Cardiac muscle cell (in vitro differentiated cells and primary cell): Measurements from ENCODE around the gene SAMD14. TPM values are rescaled to one million over a fixed set of nuclear protein-coding genes. Genes with fewer than 3 reads are reported as not detected.

Source experiments
- DNase-seq, 2 donors: peaks; one replicate each; pipeline versions ENCODE4 v3.0.0 to v3.0.0-alpha.2; 2010 to 2017; ENCODE audit warnings: low read depth in 1 of 2, low spot score in 1 of 2
- H3K27ac ChIP-seq: fragments of 200-600 bp; sonication (generic); 2 replicates; pipeline ENCODE4 v1.5.1; 2016
- H3K27me3 ChIP-seq: fragments of 200-600 bp; sonication (generic); 2 replicates; pipeline ENCODE4 v1.6.0; 2016; ENCODE audit warnings: control low read depth
- H3K36me3 ChIP-seq: fragments of 200-600 bp; sonication (generic); 2 replicates; pipeline ENCODE4 v1.5.1; 2016; ENCODE audit warnings: control low read depth
- H3K4me1 ChIP-seq: fragments of 200-600 bp; sonication (generic); 2 replicates; pipeline ENCODE4 v1.8.1; 2017; ENCODE audit warnings: low read depth, mild to moderate bottlenecking, mixed run types
- H3K4me3 ChIP-seq: fragments of 200-600 bp; sonication (generic); 2 replicates; pipeline ENCODE4 v1.5.1; 2016; ENCODE audit warnings: mild to moderate bottlenecking
- H3K9me3 ChIP-seq: fragments of 200-600 bp; sonication (generic); 2 replicates; pipeline ENCODE4 v1.5.1; 2017; ENCODE audit warnings: low read depth, mild to moderate bottlenecking, control low read depth
- CTCF ChIP-seq: IDR thresholded peaks from 2 replicates; pipeline ENCODE4 v1.5.1; 2012; ENCODE audit warnings: low read depth, mild to moderate bottlenecking, low read length
- polyA plus RNA-seq: library from polyadenylated mRNA; unstranded; fragments of >200 nt; fragmentation: Nextera tagmentation; extraction: Ambion mirVana; gene quantifications from 2 replicates; pipeline ENCODE4 v1.2.1, GENCODE V29; 2016
- total RNA-seq: library from RNA; depleted of rRNA; stranded (reverse); fragments of >200 nt; gene quantifications from 2 replicates; pipeline ENCODE4 v1.2.3, GENCODE V29; 2016

Gene SAMD14
- total and polyA plus RNA-seq, 2 experiments from 2014 or later: 2.5 to 2.8 TPM

- DNase-seq: no peak
- H3K27ac ChIP-seq: no peak overlapping the region
- H3K27me3 ChIP-seq: no peaks in the 10 kb centered on the region
- no peaks in the 10 kb centered on the region for H3K9me3 ChIP-seq
- no peak overlapping the region for H3K4me3 ChIP-seq
- no peaks in the 10 kb centered on the region for H3K36me3 ChIP-seq
- H3K4me1 ChIP-seq: peaks cover 3% of the 10 kb centered on the region
- TF ChIP-seq CTCF: no peak
These were observed 38.7 kb downstream of the SAMD14 start for GRCh38 chr17:50090971-50091917.

- H3K27me3 ChIP-seq: no peaks in the 10 kb centered on the region
- H3K36me3 ChIP-seq: no peaks in the 10 kb centered on the region
- no peak overlapping the region for H3K4me3 ChIP-seq
- TF ChIP-seq CTCF: no peak
- H3K4me1 ChIP-seq: peaks cover 3% of the 10 kb centered on the region
- H3K9me3 ChIP-seq: no peaks in the 10 kb centered on the region
- no peak for DNase-seq
- no peak overlapping the region for H3K27ac ChIP-seq
These were observed 39.9 kb downstream of the SAMD14 start for GRCh38 chr17:50090071-50090470.

DNA sequence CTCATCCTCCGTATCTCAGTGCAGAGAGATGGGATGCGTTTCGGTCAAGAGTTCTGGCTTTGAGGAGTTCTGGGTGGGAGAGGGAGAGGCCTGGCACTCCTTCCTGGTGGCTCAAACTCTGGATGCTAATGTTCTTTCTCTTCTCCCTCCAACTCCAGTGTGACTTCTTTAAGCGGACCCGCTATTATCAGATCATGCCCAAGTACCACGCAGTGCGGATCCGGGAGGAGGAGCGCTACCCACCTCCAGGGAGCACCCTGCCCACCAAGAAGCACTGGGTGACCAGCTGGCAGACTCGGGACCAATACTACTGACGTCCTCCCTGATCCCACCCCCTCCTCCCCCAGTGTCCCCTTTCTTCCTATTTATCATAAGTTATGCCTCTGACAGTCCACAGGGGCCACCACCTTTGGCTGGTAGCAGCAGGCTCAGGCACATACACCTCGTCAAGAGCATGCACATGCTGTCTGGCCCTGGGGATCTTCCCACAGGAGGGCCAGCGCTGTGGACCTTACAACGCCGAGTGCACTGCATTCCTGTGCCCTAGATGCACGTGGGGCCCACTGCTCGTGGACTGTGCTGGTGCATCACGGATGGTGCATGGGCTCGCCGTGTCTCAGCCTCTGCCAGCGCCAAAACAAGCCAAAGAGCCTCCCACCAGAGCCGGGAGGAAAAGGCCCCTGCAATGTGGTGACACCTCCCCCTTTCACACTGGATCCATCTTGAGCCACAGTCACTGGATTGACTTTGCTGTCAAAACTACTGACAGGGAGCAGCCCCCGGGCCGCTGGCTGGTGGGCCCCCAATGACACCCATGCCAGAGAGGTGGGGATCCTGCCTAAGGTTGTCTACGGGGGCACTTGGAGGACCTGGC lies 40.8 kb downstream of the SAMD14 start:
- H3K27ac ChIP-seq: no peak overlapping the region
- no peak overlapping the region for H3K4me3 ChIP-seq
- H3K9me3 ChIP-seq: no peaks in the 10 kb centered on the region
- DNase-seq: no peak
- no peaks in the 10 kb centered on the region for H3K27me3 ChIP-seq
- no peaks in the 10 kb centered on the region for H3K4me1 ChIP-seq
- no peak for TF ChIP-seq CTCF
- no peaks in the 10 kb centered on the region for H3K36me3 ChIP-seq

DNA sequence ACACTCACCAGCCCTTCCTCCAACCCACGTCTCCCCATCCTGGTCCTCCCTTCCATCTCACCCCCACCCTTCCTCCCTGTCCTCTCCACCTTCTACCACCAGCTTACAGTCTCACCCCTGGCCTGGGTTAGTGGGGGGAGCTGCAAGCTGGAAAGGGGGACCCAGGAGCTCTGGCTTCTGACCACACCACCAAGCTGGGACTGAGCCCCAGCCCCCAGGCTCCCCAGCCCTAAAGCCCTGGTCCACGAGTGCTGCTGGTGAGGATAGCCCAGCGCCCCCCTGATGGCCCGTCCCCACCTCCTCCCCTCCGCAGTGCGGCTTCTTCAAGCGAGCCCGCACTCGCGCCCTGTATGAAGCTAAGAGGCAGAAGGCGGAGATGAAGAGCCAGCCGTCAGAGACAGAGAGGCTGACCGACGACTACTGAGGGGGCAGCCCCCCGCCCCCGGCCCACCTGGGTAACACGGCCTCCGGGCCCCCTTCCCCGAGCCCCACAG lies 42.0 kb downstream of the SAMD14 start:
- H3K36me3 ChIP-seq: no peaks in the 10 kb centered on the region

More for the DNA sequence above, 42.0 kb downstream of the SAMD14 start:
- Histone ChIP-seq H3K4me3 (no peak overlapping the region), H3K27ac (no peak overlapping the region), H3K4me1 (no peaks in the 10 kb centered on the region), H3K9me3 (no peaks in the 10 kb centered on the region), H3K27me3 (no peaks in the 10 kb centered on the region)
- no peak for DNase-seq
- TF ChIP-seq CTCF: no peak
